Measurements from ENCODE around the gene TMEM52.
A peak's percentile ranks its signal among the peaks of the same experiment; 100 is the strongest.

TMEM52 gene

GRCh38 chr1:1926346-1926811, 7.3 kb upstream of the TMEM52 start:
- no peak for FAIRE-seq

- FAIRE-seq, result no peak
These were observed 6.6 kb upstream of the TMEM52 start for GRCh38 chr1:1925437-1926345.

GRCh38 chr1:1924849-1925248, 5.8 kb upstream of the TMEM52 start:
- no peak for FAIRE-seq

DNA sequence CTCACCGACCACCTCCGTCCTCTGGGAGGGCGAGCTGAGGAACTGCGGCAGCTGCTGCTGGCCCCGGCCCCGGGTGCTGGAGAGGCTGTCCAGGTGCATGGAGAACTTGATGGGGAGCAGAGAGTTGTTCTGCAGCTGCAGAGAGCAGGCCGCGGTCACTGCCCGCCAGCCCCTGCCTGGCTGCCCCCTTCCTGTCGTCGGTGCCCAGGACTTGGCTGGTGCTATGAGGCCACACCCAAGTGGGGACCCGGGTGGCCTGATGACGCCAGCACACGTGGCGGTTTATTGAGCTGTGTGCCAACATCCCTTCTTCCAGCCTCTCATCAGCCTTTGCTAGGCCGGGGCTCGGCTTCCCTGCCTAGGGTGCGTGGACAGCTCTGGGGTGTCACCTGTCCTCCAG, 5.3 kb upstream of the TMEM52 start:
- no peak for FAIRE-seq

DNA sequence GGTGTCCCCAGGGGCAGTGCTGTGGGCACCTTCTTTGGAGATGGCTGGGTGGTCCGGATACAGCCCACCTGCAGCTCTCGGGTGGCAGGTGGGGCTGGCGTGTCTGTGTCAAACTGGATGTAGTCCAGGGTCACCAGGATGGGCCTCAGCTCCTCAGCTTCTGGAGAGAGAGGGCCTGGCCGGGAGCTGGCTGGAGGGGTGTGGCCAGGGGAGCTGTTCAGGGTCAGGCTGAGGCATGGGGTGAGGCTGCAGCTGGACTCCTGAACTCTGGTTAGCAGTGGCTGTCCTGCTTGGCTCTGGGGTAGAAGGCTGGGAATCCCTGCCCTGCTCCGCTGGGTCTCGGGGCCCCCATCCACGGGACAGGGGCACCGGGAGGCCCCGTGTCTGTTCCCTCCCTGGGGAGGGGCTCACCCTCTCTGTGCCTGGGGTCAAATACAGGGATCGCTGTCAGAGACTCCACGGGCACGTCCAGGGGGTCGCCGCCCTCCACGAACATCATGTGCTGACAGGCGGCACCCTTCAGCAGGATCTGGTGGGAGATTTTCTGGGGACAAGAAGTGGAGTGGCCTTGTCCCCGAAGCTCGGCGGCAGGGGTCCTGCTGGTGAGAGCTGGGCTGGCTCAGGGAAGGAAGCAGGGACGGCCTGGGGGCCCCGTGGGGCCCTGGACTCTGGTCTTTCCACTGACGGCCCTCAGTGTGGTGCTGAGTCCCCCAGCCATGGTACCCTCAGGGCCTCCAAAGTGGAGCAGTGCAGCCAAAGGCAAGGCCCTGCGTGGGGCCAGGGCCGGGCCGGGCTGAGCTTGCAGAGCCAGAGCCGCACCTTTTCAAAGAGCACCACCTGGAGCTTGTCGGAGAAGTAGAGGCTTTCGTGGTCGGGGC, 4.1 kb upstream of the TMEM52 start:
- no peak for FAIRE-seq

DNA sequence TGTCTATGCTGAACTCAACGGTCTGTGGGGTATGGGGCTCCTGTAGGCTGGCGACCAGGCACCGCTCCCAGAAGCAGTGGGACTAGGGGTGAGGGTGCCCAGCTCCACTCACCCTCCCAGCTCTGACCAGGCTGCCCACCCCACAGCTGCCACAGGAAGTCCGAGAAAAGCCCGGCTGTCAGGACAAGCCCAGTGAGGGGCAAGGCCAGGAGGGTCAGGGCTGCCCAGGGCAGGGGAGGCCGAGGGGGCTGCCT, 3.5 kb upstream of the TMEM52 start:
- no peak for FAIRE-seq

- no peak for FAIRE-seq
These were observed 3.0 kb upstream of the TMEM52 start for GRCh38 chr1:1921901-1922701.

DNA sequence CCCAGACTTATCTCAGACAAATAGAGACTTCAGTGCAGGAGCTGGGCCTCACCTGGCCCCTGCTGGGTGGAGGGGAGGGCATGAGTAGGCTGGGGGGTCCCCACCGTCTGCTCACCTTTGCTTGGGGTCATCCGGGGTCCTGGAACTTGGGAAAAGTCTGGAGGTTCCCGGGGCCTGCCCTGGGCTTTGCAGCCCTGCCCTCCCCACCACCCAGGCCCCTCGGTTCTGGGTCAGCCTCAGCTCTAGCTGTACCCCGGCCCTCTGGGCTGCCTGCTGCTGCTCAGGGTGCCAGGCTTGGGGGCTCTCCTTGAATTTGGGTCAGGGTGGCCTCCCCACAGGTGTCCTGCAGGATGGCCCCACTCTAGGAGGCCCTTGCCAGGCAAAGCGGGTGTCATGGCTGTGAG, 2.4 kb upstream of the TMEM52 start:
- FAIRE-seq, result no peak

- FAIRE-seq, result no peak
These were observed 1.8 kb upstream of the TMEM52 start for GRCh38 chr1:1920608-1921458.

GRCh38 chr1:1920057-1920607, 1.1 kb upstream of the TMEM52 start:
- FAIRE-seq, result no peak

DNA sequence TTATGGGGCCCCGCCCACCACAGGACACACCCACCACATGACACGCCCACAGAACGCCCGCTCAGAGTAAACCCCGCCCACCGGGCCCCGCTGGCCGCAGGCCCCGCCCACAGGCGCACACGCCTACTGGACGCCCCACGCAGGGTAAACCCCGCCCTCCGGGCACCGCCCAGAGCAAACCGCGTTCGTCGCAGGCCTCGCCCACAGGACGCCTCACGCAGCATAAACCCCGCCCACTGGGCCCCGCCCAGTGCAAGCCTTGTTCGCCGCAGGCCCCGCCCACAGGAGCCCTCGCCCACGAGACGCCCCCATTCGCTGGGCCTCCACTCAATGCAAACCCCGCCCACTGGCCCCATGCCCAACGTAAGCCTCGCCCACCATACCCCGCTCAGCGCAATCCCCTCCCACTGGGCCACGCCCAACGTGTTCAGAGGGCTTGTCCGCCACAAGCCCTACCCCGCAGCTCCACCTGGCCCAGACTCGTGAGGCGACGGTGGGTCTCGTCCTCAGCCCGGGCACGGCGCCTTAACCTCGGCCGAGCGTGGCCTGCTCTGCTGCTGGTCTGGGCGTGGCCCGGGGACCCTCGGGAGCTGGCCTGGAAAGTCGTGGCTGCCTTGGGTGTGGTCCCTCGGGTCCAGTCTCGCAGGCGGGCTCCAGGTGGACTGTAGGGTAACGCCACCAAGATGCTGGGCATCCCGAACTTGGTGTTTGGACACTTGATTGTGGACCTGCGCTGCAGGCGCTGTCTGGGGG, 401 bp upstream of the TMEM52 start:
- peak; percentile 99 for FAIRE-seq

- FAIRE-seq, result no peak
These were observed 831 bp downstream of the TMEM52 start for GRCh38 chr1:1917995-1918900.

DNA sequence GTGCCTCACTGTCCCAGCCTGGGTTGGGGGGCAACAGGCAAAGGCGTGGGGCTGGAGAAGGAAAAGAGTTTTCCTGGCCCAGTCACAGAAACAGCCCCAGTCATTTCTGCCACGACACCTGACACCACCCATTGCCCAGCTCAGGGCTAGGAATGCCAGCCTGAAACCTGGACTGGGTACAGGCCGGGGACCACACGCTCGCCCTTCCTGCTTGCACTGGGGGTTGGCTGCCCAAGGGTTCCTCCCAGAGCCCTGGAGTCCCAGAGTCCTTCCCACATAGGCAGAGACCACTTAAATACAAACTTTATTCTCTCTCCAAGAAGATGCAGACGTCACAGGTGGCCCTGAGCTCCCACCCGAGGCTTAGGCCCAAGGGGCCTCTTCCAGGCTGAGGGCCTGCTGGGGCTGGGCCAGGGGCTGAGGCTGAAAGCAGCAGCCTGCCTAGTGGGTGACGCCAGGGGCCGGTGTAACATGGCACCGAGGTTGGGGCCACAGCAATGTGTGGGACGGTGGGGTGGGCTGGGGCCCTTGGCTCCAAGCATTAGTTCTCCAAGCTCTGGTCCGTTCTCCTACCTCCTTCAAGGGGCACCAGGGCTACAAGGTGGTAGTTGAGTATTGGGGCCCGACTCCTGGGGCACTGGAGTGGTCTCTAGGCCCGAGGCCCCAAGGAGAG, 1.6 kb downstream of the TMEM52 start:
- FAIRE-seq, result no peak

DNA sequence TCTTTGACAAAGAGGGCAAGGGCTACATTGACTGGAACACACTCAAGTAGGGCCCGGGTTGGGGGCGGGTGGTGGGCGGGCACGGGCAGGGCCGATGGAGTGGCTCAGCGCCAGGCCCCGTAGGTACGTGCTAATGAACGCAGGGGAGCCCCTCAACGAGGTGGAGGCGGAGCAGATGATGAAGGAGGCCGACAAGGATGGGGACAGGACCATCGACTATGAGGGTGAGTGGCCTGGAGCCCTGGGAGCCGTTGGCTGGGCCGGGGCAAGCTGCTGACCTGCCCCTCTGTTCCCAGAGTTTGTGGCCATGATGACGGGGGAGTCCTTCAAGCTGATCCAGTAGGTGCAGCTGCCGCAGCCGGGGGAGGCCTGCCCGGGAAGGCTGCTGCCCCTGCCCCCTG, 2.2 kb downstream of the TMEM52 start:
- no peak for FAIRE-seq

GRCh38 chr1:1915911-1916840, 2.9 kb downstream of the TMEM52 start:
- FAIRE-seq, result no peak

- no peak for FAIRE-seq
These were observed 3.9 kb downstream of the TMEM52 start, which contains the start of gene CALML6 for GRCh38 chr1:1914971-1915692. Gene CALML6 (plus strand): TSS chr1:1915260. CDS start chr1:1915281, 21 bp downstream.
